NCI-H510A (cell line): ENCODE data around the gene TEX30.
"Not testable (repeated sequence)": the region's sequence is repeated elsewhere in the genome, so short reads cannot be mapped to it uniquely, and the experiment has no call there.

ENCODE experiments used
- DNase-seq: peaks from one replicate; lab custom pipeline; 2025; lab: John Stamatoyannopoulos, UW

Gene TEX30

DNA sequence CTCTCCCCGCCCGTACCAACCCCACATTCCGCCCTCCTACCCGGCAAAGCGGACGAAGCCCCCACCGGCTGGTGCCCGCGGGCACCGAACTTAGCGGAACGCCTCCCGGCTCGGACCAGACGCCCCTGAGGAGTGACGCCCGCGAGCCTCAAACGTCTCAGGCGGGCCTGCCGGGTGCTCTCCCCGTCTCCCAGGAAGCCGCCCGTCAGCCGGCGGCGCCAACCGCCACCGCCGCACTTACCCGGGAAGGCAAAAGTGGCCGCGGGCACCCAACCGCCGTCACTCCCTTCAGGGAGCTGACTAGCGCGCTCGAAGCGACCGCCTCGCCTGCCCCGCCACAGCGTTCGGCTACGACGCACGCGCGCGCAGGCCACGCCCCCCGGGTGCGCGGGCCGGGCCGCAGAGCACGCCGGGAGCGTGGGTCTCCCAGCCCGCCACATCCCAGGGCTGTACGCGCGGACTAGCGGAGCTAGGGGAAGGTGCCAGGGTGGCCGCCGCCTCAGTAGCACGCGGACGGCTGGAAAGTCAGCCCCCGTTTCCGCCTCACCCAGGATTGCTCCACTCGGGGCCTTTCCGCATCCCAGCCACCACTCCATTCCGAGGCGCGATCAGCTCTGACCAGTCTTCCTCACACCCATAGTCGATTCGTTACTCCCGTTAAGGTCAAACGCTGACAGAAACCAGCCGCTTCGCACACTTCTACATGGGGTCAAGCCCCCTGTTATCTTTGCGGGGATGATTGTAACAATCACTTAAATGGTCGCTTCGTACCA lies at the start of gene TEX30:
Gene TEX30, minus strand, starts transcription at position 346 of the 773 bp plus-strand sequence. CDS start 3,760 bp downstream, outside the sequence.
- peak; percentile 36 for DNase-seq

- no peak for DNase-seq
Measured at GRCh38 chr13:102817907-102818306, 44.3 kb upstream of the TEX30 start.

- no peak for DNase-seq
Measured at GRCh38 chr13:102817241-102817640, 43.7 kb upstream of the TEX30 start.

GRCh38 chr13:102816708-102817107 lies 43.1 kb upstream of the TEX30 start:
- DNase-seq, result no peak

- no peak for DNase-seq
Measured at GRCh38 chr13:102815788-102816187, 42.2 kb upstream of the TEX30 start.

DNA sequence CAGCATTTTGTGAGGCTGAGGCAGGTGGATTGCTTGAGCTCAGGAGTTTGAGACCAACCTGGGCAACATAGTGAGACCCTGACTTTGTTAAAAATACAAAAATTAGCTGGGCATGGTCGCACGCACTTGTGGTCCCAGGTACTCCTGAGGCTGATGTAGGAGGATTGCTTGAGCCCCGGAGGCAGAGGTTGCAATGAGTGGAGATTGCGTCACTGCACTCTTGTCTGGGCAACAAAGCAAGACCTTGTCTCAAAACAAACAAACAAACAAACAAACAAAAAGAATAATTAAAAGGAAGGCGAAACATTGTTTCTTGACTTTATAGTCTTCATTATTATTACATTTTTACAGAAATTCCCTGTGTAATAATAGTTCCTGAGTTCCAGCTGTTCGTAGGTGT lies 41.2 kb upstream of the TEX30 start:
- DNase-seq, result no peak

- DNase-seq, result no peak
Measured at GRCh38 chr13:102814025-102814607, 40.5 kb upstream of the TEX30 start.

GRCh38 chr13:102812611-102813287 lies 39.2 kb upstream of the TEX30 start:
- no peak for DNase-seq

DNA sequence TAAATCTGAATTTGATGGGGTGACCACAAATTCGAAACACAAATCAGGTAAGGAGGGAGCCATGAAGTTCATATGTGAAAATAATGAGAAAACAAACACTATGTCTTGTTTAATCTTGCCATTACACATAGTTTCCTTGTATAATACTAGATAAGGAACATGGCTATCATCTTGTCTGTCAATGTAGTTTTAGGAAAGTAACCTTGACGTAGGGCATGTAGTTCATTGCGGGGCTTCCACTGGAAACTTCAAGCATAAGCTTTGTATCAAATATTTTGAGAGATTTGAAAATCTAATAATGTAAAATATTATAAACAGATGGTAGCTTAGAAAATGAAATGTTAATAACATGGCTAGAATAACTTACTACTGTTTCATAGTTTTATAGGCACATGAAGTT lies 34.1 kb upstream of the TEX30 start:
- no peak for DNase-seq

- DNase-seq, result no peak
Measured at GRCh38 chr13:102805680-102806079, 32.1 kb upstream of the TEX30 start.

GRCh38 chr13:102800145-102801041 lies 26.8 kb upstream of the TEX30 start:
- peak; percentile 37 for DNase-seq

GRCh38 chr13:102799426-102800144 lies 26.0 kb upstream of the TEX30 start:
- DNase-seq, result no peak

GRCh38 chr13:102798581-102799425 lies 25.2 kb upstream of the TEX30 start, which contains the start of the genes BIVM and POGLUT2:
BIVM (plus strand) TSS chr13:102799119; CDS start chr13:102807268, 8,149 bp downstream.
POGLUT2 (minus strand) TSS chr13:102798976; CDS start chr13:102798670, 306 bp downstream.
- DNase-seq, result peak; percentile 74

DNA sequence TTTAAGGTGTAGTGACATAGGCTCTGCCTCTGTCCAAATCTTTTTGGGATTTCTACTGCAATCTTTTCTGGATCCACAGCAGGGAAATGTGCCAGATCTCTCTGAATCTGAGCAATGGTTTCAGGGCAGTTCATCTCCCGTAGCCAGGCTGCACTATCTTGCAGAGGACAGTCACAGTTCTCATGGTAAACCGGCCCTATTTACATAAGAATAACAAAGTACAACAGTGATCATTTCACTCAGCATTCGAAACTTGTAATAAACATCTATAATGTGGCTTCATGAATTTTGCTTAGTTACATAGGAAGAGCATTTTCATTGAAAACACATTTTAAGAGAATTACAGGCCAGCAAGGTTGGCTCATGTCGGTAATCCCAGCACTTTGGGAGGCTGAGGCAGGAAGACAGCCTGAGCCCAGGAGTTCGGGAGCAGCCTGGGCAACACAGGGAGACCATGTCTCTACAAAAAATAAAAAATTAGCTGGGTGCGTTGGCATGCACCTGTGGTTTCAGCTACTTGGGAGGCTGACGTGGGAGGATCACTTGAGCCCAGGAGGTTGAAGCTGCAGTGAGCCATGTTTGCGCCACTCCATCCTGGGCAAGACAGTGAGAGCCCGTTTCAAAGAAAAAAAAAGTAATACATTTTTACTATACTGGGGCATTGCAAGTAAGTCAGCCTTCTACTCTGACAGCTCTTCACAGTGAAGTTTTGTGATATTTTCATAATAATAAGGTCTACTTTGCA lies 20.2 kb upstream of the TEX30 start:
- DNase-seq, result no peak

- no peak for DNase-seq
Measured at GRCh38 chr13:102792396-102792795, 18.8 kb upstream of the TEX30 start.

- DNase-seq, result no peak
Measured at GRCh38 chr13:102788683-102789082, 15.1 kb upstream of the TEX30 start.

- no peak for DNase-seq
Measured at GRCh38 chr13:102784483-102784882, 10.9 kb upstream of the TEX30 start.

GRCh38 chr13:102781591-102781990 lies 8.0 kb upstream of the TEX30 start:
- no peak for DNase-seq

- DNase-seq, result not testable (repeated sequence)
Measured at GRCh38 chr13:102780656-102781055, 7.1 kb upstream of the TEX30 start.
